K562 (cell line): ENCODE data around the gene VWDE. TPM values are rescaled to one million over a fixed set of nuclear protein-coding genes. Genes with fewer than 3 reads are reported as not detected.

ENCODE experiments used
- BRD9 ChIP-seq: fragments of 450-650 bp; IDR thresholded peaks from 2 replicates; pipeline ENCODE4 v1.6.1; 2018; ENCODE audit warnings: low read depth; ENCODE audit not compliant: partially characterized antibody
- CBX3 ChIP-seq, 2 experiments: IDR thresholded peaks; 1 replicate in 1 of 2; 2 replicates in 1 of 2; pipeline ENCODE4 v1.6.1; 2012; ENCODE audit warnings: inconsistent platforms in 2 of 2, low read length in 2 of 2, borderline replicate concordance in 1 of 2, control low read depth in 1 of 2
- DIDO1 ChIP-seq: fragments of 450-650 bp; IDR thresholded peaks from 2 replicates; pipeline ENCODE4 v1.6.1; 2016; ENCODE audit warnings: low read depth, missing biosample characterization, missing genetic modification characterization
- HDAC1 ChIP-seq, 2 experiments: fragments of 450-650 bp; IDR thresholded peaks; 2 replicates each; pipeline ENCODE4 v1.6.1; 2016 to 2017; ENCODE audit warnings: inconsistent platforms in 1 of 2, mild to moderate bottlenecking in 1 of 2, moderate library complexity in 1 of 2
- HOXB6 ChIP-seq: fragments of 250-450 bp; sonication (Bioruptor Pico); IDR thresholded peaks from 2 replicates; pipeline ENCODE4 v1.5.1; 2022; ENCODE audit warnings: mild to moderate bottlenecking, borderline replicate concordance
- RNF2 ChIP-seq: sonication (generic); IDR thresholded peaks from 2 replicates; pipeline ENCODE4 v1.6.1; 2016
- SLC30A9 ChIP-seq: fragments of 250-450 bp; sonication (Bioruptor Pico); IDR thresholded peaks from 2 replicates; pipeline ENCODE4 v1.8.0; 2022; ENCODE audit warnings: mild to moderate bottlenecking, moderate library complexity
- TRIM28 ChIP-seq: fragments of 450-650 bp; IDR thresholded peaks from 2 replicates; pipeline ENCODE4 v1.6.1; 2017
- ZNF436 ChIP-seq: fragments of 250-450, 450-650 bp; sonication (Bioruptor Pico); formaldehyde crosslinking; IDR thresholded peaks from 2 replicates; pipeline ENCODE4 v1.7.0; 2020; ENCODE audit warnings: mild to moderate bottlenecking
- ZNF507 ChIP-seq: conservative IDR thresholded peaks from 2 replicates; pipeline ENCODE4 v1.6.1; 2017; ENCODE audit warnings: missing genetic modification characterization, missing compliant biosample characterization
- ZSCAN32 ChIP-seq: fragments of 450-650 bp; formaldehyde crosslinking; IDR thresholded peaks from 2 replicates; pipeline ENCODE4 v1.4.0; 2020; ENCODE audit warnings: mild to moderate bottlenecking, moderate library complexity
- polyA plus RNA-seq, 8 experiments: library from polyadenylated mRNA; depleted of rRNA in 4 of 8; stranded (reverse) in 5 of 8; unstranded in 3 of 8; fragments of >200 nt; fragmentation: Nextera tagmentation in 2 of 8; fragmentation: Illumina TruSeq in 1 of 8; extraction: Ambion mirVana in 2 of 8; extraction: Trizol in 1 of 8; gene quantifications; 2 replicates each; pipeline versions ENCODE4 v1.2.1 to v1.2.3, GENCODE V29; 2011 to 2014; ENCODE audit warnings: inconsistent platforms in 1 of 8, missing spikeins in 1 of 8
- total RNA-seq, 7 experiments: library from RNA; depleted of rRNA in 6 of 7; stranded (reverse); fragments of >200 nt in 6 of 7; fragmentation: Illumina TruSeq in 2 of 7; extraction: Trizol in 2 of 7; gene quantifications; 2 replicates each; pipeline versions ENCODE4 v1.2.1 to v1.2.3, GENCODE V29; 2011 to 2021; ENCODE audit warnings: low replicate concordance in 1 of 7
- TF ChIP-seq, protein P1 (sequence below), 2 experiments: fragments of 450-650 bp; formaldehyde crosslinking in 1 of 2; IDR thresholded peaks; 2 replicates each; pipeline versions ENCODE4 v1.4.0 to v1.6.1; 2014 to 2020; ENCODE audit warnings: mild to moderate bottlenecking in 2 of 2, borderline replicate concordance in 1 of 2, low read depth in 1 of 2
- TF ChIP-seq, protein P2 (sequence below): fragments of 450-650 bp; formaldehyde crosslinking; IDR thresholded peaks from 2 replicates; pipeline ENCODE4 v1.4.0; 2020; ENCODE audit warnings: mild to moderate bottlenecking, moderate library complexity

VWDE gene
- total and polyA plus RNA-seq, 9 of the 15 experiments (the other 6 are each of a cell fraction or from before 2014, with no cell fraction given) = 40.6 to 162 (median 95.2) TPM

DNA sequence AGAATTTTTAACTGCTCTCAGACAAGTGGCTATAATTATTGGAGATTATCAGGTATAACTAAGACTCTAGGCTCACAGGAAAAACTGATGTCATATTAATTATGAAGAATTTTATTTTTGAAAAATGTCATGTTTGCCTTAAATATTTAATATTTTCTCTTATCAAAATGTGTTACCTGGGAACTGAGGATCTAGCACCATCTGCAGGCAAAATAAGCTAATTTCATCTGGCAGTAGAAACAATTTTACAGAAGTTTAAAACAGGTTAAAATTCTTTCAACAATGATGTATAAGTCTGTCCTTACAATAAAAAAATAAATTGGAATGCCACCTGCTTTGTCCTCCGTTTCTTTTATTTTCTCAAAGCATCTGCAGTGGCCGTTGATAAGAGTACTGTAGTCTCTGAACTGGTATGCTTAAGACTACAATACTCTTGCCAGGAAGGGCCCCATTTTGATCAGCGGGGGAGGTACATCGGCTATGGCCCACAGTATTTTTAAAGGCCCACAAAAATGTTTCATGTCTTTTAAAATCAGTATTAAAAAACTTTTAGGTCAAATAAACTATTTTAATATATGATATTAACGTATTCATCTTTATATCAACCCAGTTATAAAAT lies 81.3 kb downstream of the VWDE start (continued):
- TF ChIP-seq, protein P1, sequence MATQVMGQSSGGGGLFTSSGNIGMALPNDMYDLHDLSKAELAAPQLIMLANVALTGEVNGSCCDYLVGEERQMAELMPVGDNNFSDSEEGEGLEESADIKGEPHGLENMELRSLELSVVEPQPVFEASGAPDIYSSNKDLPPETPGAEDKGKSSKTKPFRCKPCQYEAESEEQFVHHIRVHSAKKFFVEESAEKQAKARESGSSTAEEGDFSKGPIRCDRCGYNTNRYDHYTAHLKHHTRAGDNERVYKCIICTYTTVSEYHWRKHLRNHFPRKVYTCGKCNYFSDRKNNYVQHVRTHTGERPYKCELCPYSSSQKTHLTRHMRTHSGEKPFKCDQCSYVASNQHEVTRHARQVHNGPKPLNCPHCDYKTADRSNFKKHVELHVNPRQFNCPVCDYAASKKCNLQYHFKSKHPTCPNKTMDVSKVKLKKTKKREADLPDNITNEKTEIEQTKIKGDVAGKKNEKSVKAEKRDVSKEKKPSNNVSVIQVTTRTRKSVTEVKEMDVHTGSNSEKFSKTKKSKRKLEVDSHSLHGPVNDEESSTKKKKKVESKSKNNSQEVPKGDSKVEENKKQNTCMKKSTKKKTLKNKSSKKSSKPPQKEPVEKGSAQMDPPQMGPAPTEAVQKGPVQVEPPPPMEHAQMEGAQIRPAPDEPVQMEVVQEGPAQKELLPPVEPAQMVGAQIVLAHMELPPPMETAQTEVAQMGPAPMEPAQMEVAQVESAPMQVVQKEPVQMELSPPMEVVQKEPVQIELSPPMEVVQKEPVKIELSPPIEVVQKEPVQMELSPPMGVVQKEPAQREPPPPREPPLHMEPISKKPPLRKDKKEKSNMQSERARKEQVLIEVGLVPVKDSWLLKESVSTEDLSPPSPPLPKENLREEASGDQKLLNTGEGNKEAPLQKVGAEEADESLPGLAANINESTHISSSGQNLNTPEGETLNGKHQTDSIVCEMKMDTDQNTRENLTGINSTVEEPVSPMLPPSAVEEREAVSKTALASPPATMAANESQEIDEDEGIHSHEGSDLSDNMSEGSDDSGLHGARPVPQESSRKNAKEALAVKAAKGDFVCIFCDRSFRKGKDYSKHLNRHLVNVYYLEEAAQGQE (IDR thresholded peaks at IDR 0.05; ENCODE audit: borderline replicate concordance) = peak; percentile 51; the same call in 1 of the 2 replicates
- TF ChIP-seq, protein P1 (CRISPR knock-in tag; IDR thresholded peaks at IDR 0.05; ENCODE audit: low read depth) = no peak
- TF ChIP-seq DIDO1 (tag) (no peak), ZSCAN32 (CRISPR knock-in tag) (no peak), HDAC1 (IDR thresholded peaks at IDR 0.05) (no peak), RNF2 (no peak), HOXB6 (no peak), BRD9 (peak; percentile 41), CBX3 (IDR thresholded peaks at IDR 0.05; ENCODE audit: borderline replicate concordance in 1 of 2, low read length in 2 of 2) (no peak), ZNF507 (tag) (no peak), ZNF436 (CRISPR knock-in tag) (no peak), SLC30A9 (no peak), TRIM28 (no peak)
- TF ChIP-seq, protein P2, sequence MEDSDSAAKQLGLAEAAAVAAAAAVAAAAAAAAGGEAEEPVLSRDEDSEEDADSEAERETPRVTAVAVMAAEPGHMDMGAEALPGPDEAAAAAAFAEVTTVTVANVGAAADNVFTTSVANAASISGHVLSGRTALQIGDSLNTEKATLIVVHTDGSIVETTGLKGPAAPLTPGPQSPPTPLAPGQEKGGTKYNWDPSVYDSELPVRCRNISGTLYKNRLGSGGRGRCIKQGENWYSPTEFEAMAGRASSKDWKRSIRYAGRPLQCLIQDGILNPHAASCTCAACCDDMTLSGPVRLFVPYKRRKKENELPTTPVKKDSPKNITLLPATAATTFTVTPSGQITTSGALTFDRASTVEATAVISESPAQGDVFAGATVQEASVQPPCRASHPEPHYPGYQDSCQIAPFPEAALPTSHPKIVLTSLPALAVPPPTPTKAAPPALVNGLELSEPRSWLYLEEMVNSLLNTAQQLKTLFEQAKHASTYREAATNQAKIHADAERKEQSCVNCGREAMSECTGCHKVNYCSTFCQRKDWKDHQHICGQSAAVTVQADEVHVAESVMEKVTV (CRISPR knock-in tag) = peak; percentile 35; the same call in 1 of the 2 replicates
